CD4-positive, alpha-beta T cell treated with Interleukin-6 at 100 ng/mL for 8 hours (primary cell): ENCODE data around the gene CAMK2G.
"Not testable (repeated sequence)": the region's sequence is repeated elsewhere in the genome, so short reads cannot be mapped to it uniquely, and the experiment has no call there.

Experiments used
- DNase-seq: peaks from one replicate; pipeline ENCODE4 v3.0.0-alpha.2; 2020; ENCODE audit warnings: mixed read lengths, low spot score

Gene CAMK2G

GRCh38 chr10:73874267-73875138, at the start of gene CAMK2G:
Gene CAMK2G, minus strand, starts transcription at chr10:73874555. Its CDS starts 94 bp downstream, at chr10:73874461.
- DNase-seq = peak; percentile 88

GRCh38 chr10:73922864-73923133, 48.4 kb upstream of the CAMK2G start:
- DNase-seq = no peak

GRCh38 chr10:73922007-73922863, 47.9 kb upstream of the CAMK2G start:
- DNase-seq = peak; percentile 62

- peak; percentile 23 for DNase-seq
These were observed 45.7 kb upstream of the CAMK2G start for GRCh38 chr10:73920089-73920488.

- DNase-seq = not testable (repeated sequence)
These were observed 45.1 kb upstream of the CAMK2G start for GRCh38 chr10:73919481-73919880.

- DNase-seq = no peak
These were observed 43.4 kb upstream of the CAMK2G start for GRCh38 chr10:73917566-73918305.

- no peak for DNase-seq
These were observed 42.6 kb upstream of the CAMK2G start for GRCh38 chr10:73916761-73917470.

- no peak for DNase-seq
These were observed 41.0 kb upstream of the CAMK2G start for GRCh38 chr10:73915206-73915851.

- DNase-seq = no peak
These were observed 39.7 kb upstream of the CAMK2G start for GRCh38 chr10:73914036-73914435.

GRCh38 chr10:73911553-73912004, 37.2 kb upstream of the CAMK2G start:
- DNase-seq = no peak

GRCh38 chr10:73910764-73911552, 36.6 kb upstream of the CAMK2G start, which contains the start of gene PLAU:
Gene PLAU, plus strand, starts transcription at chr10:73911132. Its CDS starts 424 bp downstream, at chr10:73911556.
- DNase-seq = peak; percentile 23

- DNase-seq = no peak
These were observed 36.0 kb upstream of the CAMK2G start for GRCh38 chr10:73910401-73910763.

- no peak for DNase-seq
These were observed 35.3 kb upstream of the CAMK2G start for GRCh38 chr10:73909540-73910115.

GRCh38 chr10:73908853-73909539, 34.6 kb upstream of the CAMK2G start:
- peak; percentile 38 for DNase-seq

- no peak for DNase-seq
These were observed 33.6 kb upstream of the CAMK2G start for GRCh38 chr10:73907841-73908517.

- DNase-seq = no peak
These were observed 32.4 kb upstream of the CAMK2G start for GRCh38 chr10:73906524-73907447.

GRCh38 chr10:73905256-73906020, 31.1 kb upstream of the CAMK2G start:
- no peak for DNase-seq
